ENCODE data around the gene BCAS3. TPM values are rescaled to one million over a fixed set of nuclear protein-coding genes. Genes with fewer than 3 reads are reported as not detected.

The BCAS3 gene
- total and polyA plus RNA-seq, 2 donors (not counting 1 experiment from before 2014, with no cell fraction given), result 13.9 to 73.4 TPM

- no peak for TF ChIP-seq EZH2 (IDR thresholded peaks at IDR 0.05; ENCODE audit: borderline replicate concordance, insufficient read depth, low read depth, low read length, poor library complexity, severe bottlenecking)
- no peak for TF ChIP-seq CTCF (IDR thresholded peaks at IDR 0.05)
- Mint-ChIP-seq H3K27me3 (no peaks in the 10 kb centered on the region), H3K4me1 (no peaks in the 10 kb centered on the region), H3K27ac (no peak overlapping the region), H3K9me3 (ENCODE audit: insufficient read depth) (no peaks in the 10 kb centered on the region), H3K4me3 (no peak overlapping the region)
- Histone ChIP-seq H3K79me2 (ENCODE audit: control insufficient read depth, insufficient read depth, low read length) (no peaks in the 10 kb centered on the region), H3K4me3 (ENCODE audit: control extremely low read depth in 1 of 5, extremely low read depth in 1 of 5, insufficient read depth in 1 of 5, low read depth in 2 of 5, low read length in 4 of 5) (no peak overlapping the region), H2AFZ (ENCODE audit: insufficient read depth, low read depth, low read length, poor library complexity, severe bottlenecking) (no peak overlapping the region), H3K9ac (ENCODE audit: low read length) (no peak overlapping the region), H3K27me3 (replicated peaks in 1 of 4; ENCODE audit: control extremely low read depth in 1 of 4, control insufficient read depth in 3 of 4, insufficient read depth in 4 of 4, low read length in 3 of 4) (no peaks in the 10 kb centered on the region), H3K36me3 (replicated peaks in 1 of 2; ENCODE audit: control extremely low read depth in 1 of 2, control insufficient read depth in 1 of 2, extremely low read depth in 1 of 2, insufficient read depth in 2 of 2, low read length in 1 of 2) (no peaks in the 10 kb centered on the region), H3K27ac (ENCODE audit: low read length in 2 of 2) (no peak overlapping the region), H3K4me2 (replicated peaks; ENCODE audit: low read depth, low read length, poor library complexity, severe bottlenecking) (no peak overlapping the region), H4K20me1 (ENCODE audit: control insufficient read depth, insufficient read depth, low read length, poor library complexity, severe bottlenecking) (no peaks in the 10 kb centered on the region), H3K9me3 (ENCODE audit: control extremely low read depth in 1 of 3, control insufficient read depth in 2 of 3, insufficient read depth in 1 of 3, low read length in 2 of 3) (no peaks in the 10 kb centered on the region), H3K4me1 (ENCODE audit: control insufficient read depth in 2 of 2, insufficient read depth in 2 of 2, low read length in 2 of 2) (no peaks in the 10 kb centered on the region)
- 100% methylated on average over 1 of the region's 4 CpGs for WGBS (ENCODE audit: insufficient coverage)
- intact Hi-C loops (cut with micrococcal nuclease), result no loop called here
- ChIA-PET CTCF (interaction anchor here (1.2 kb wide), 1 partner anchor 9 kb away, joined by 3 read pairs; no protein-coding TSS in a partner anchor), POLR2A (no interaction called here)
- ATAC-seq (ENCODE audit: low read depth), result no peak
- no peak for DNase-seq
Observed at GRCh38 chr17:61199431-61200338, 522.0 kb downstream of the BCAS3 start.

DNA sequence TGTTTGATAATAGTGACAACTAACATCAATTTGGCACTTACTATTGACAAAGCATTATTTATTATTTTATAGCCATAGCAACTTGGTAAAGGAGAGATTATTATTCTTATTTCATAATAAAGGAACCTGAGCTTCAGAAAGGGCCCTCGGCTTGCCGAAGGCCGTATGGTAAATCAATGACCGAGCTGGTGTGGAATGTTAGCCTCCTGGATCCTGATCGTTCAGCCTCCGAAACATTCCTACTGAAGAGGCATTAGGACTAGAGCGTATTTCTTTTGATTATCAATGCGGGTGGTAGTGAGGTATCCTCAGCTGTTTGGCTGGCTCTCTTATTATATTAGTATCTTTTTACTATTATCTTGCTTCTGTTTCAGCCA, 522.7 kb downstream of the BCAS3 start:
- Mint-ChIP-seq H3K27me3 (no peaks in the 10 kb centered on the region), H3K27ac (no peak overlapping the region), H3K9me3 (ENCODE audit: insufficient read depth) (no peaks in the 10 kb centered on the region), H3K4me1 (no peaks in the 10 kb centered on the region), H3K4me3 (no peak overlapping the region)
- Histone ChIP-seq H3K4me1 (ENCODE audit: control insufficient read depth in 2 of 2, insufficient read depth in 2 of 2, low read length in 2 of 2) (no peaks in the 10 kb centered on the region), H3K27me3 (replicated peaks in 1 of 4; ENCODE audit: control extremely low read depth in 1 of 4, control insufficient read depth in 3 of 4, insufficient read depth in 4 of 4, low read length in 3 of 4) (no peaks in the 10 kb centered on the region), H3K4me2 (replicated peaks; ENCODE audit: low read depth, low read length, poor library complexity, severe bottlenecking) (no peak overlapping the region), H3K36me3 (replicated peaks in 1 of 2; ENCODE audit: control extremely low read depth in 1 of 2, control insufficient read depth in 1 of 2, extremely low read depth in 1 of 2, insufficient read depth in 2 of 2, low read length in 1 of 2) (no peaks in the 10 kb centered on the region), H3K4me3 (ENCODE audit: control extremely low read depth in 1 of 5, extremely low read depth in 1 of 5, insufficient read depth in 1 of 5, low read depth in 2 of 5, low read length in 4 of 5) (no peak overlapping the region), H3K9ac (ENCODE audit: low read length) (no peak overlapping the region), H3K79me2 (ENCODE audit: control insufficient read depth, insufficient read depth, low read length) (no peaks in the 10 kb centered on the region), H4K20me1 (ENCODE audit: control insufficient read depth, insufficient read depth, low read length, poor library complexity, severe bottlenecking) (no peaks in the 10 kb centered on the region), H2AFZ (ENCODE audit: insufficient read depth, low read depth, low read length, poor library complexity, severe bottlenecking) (no peak overlapping the region), H3K27ac (ENCODE audit: low read length in 2 of 2) (no peak overlapping the region), H3K9me3 (ENCODE audit: control extremely low read depth in 1 of 3, control insufficient read depth in 2 of 3, insufficient read depth in 1 of 3, low read length in 2 of 3) (no peaks in the 10 kb centered on the region)
- DNase-seq, result no peak
- ATAC-seq (ENCODE audit: low read depth), result no peak
- ChIA-PET CTCF (no interaction called here), POLR2A (no interaction called here)
- 94% methylated on average over 3 of the region's 8 CpGs for WGBS (ENCODE audit: insufficient coverage)
- intact Hi-C loops (cut with micrococcal nuclease), result no loop called here
- TF ChIP-seq CTCF (IDR thresholded peaks at IDR 0.05), result no peak
- TF ChIP-seq EZH2 (IDR thresholded peaks at IDR 0.05; ENCODE audit: borderline replicate concordance, insufficient read depth, low read depth, low read length, poor library complexity, severe bottlenecking), result no peak
